HEK293T (cell line): ENCODE results near the gene TP53I11.

Experiments used
- ELF4 ChIP-seq: fragments of 450-650 bp; IDR thresholded peaks from 2 replicates; pipeline ENCODE4 v1.6.1; 2017; ENCODE audit warnings: antibody characterized with exemption
- FOXA1 ChIP-seq: fragments of 450-650 bp; IDR thresholded peaks from 2 replicates; pipeline ENCODE4 v1.6.1; 2016; ENCODE audit warnings: mild to moderate bottlenecking
- LEF1 ChIP-seq: fragments of 450-650 bp; IDR thresholded peaks from 2 replicates; pipeline ENCODE4 v1.6.1; 2017; ENCODE audit warnings: mild to moderate bottlenecking, borderline replicate concordance
- SP1 ChIP-seq: fragments of 450-650 bp; IDR thresholded peaks from 2 replicates; pipeline ENCODE4 v1.6.1; 2017
- SUZ12 ChIP-seq: fragments of 450-650 bp; IDR thresholded peaks from 2 replicates; pipeline ENCODE4 v1.6.1; 2016; ENCODE audit warnings: mild to moderate bottlenecking
- TARDBP ChIP-seq: fragments of 450-650 bp; IDR thresholded peaks from 2 replicates; pipeline ENCODE4 v1.6.1; 2016

DNA sequence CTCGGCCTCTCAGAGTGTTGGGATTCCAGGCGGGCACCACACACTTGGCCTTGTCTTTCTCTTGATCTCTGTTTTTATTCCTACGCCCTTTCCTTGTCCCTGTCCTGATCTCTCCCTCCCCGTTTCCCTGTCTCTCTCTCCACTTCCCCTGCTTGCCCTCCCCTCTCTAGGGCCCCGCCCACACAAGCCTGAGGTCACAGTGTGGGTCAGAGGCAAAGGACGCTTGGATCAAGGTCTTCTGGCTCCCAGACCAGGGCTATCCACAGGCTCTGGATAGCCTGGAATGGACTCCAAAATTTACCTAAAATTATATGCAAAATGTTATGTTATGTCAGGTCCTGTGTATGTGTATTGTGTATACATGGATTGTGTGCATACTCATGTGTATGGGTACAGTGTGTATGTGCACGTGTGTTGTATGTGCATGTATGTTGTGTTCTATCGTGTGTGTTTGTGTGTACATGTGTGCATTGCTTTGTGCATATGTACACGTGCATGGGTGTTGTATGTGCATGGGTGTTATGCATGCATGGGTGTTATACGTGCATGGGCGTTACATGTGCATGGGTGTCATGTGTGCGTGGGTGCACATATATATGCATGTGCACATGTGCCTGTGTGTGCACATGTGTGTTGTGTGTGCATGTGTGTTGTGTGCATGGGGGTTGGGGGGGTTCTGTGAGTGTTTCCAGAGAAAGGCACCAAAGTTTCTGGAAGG lies 38.3 kb downstream of the TP53I11 start:
- TF ChIP-seq SUZ12 (no peak), SP1 (no peak), TARDBP (no peak), FOXA1 (no peak), LEF1 (no peak), ELF4 (no peak)
